ENCODE measurements around the gene RNF220.
A peak's percentile ranks its signal among the peaks of the same experiment; 100 is the strongest.

Gene RNF220

DNA sequence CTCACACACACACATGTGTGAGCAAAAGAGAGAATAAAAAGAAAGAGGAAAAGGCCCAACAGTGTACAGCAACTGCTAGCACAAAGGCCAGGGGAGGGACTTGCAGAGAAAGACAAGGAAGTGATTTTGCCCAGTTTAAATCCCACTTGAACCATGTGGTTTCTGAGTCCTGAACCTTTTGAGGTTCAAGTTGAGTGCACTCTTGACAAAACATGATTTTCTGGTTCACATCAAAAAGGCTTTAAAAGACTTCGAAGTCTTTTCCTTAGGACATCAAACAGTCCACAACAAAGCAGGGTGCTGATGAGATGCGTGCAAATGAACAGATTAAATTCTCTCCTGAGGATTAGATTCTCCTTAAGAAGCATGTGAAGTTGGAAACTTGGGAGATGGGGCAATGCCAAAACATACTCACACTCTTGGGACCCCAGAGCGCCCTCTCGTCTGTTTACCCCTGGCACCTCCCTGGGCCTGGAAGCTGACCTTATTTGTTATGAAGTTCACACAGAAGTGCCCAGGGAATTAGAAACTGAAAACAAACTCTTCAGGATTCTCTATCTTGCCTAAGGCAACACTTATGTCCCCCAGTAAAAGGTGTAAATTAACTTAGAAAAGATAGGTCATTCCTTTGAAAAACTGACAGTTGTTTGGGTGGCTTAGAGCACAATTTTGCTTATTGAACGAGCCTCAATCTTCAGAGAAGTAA lies 31.5 kb downstream of the RNF220 start:
- peak; percentile 60 for DNase-seq

DNA sequence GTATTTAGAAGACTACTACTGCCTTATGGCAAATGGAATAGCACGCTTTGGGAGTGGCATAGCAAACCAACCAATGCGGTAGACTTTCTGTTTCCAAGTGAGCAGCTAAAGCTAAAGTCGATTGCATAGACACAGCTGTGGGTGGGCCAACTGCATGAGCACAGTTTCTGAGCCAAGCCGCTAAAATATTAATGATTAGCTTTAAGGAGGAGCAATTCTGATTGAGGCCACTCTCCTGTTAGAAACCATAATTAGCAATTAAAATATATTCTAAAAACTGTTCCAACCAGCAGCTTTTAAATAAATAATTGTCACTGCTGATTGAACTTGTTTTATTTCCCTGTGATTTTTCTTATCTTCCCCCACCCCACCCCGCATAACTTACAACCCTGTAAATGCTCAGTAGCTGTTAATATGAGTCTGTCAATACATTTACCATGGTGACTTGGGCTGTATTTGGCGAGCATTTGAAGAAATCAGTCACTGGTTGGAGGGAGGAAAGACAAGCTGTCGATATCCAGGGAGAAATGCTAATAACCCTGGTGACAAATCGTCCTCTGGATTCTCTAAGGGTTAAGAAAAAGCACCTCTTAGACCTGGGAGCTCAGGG lies 32.2 kb downstream of the RNF220 start:
- no peak for DNase-seq

DNA sequence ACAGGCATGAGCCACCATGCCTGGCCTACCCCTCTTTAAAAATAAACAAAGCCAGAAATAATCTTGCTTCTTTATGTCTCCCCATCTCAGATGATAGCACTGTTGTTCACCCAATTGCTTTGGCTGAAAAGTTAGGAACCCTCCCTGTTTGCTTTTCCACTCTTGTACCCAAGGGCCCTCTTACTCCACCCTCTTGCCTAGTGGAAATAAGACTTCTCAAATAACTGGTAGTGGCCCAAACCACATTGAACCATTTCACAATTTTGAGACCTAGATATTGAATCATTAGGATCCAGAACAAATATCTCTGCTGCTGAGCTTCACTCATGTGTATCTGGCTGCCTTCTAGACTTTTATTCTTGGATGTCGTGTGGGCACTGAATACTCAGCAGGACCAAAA lies 37.7 kb downstream of the RNF220 start:
- DNase-seq: no peak

DNA sequence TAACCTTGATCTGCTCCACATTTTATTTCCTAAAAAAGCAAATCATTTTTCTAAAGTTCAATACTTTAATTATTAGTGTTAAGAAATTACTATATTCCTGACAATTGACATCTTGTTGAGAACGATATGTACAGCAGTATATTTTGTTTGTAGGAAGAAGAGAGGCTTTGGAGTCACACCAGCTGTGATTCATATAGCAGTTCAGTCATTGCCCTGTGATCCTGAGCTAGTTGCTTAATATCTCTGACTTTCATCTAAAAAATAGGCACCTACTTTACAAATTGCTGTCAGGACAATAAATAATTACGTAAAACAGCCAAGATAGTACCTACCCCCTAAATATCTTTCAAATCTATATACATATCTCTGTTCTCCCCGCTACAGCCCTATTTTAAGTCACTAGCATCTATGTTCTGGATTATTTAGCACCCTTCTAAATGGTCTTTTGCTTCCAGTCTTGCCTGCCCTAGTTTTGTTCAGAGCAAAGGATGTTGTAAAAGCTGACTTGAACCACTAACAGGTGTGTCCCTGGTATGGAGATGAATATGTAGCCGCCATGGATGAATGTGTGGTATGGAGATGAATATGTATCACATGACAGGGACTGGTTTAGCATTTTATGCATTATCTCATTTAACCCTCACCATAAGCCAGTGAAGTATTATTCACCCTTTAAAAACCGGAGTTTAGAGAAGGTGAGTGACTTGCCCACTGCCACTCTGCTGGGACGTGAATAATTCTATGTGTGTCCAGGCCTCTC lies 42.2 kb downstream of the RNF220 start:
- DNase-seq: no peak

DNA sequence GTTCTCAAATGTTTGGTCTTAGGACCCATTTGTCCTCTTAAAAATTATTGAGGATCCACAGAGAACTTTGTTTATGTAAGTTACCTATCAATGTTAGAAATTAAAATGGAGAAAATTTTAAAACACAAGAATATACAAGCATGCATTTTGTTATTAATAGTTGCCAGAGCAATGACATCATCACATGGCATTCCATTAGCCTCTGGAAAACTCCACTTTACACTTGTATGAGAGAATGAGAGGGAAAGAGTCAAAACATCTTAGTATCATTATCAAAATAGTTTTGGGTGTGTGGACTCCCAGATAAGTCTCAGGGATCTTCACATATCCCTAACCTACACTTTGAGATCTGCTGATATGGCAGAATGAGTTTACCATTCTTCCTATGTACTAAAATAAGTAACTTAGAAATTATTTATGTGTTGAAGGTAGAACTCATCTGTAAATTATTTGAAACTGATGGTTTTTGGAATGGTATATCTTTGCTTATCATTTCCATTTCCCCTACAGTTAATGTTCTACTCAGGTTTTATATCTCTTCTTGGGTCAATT lies 48.8 kb downstream of the RNF220 start:
- no peak for DNase-seq

DNA sequence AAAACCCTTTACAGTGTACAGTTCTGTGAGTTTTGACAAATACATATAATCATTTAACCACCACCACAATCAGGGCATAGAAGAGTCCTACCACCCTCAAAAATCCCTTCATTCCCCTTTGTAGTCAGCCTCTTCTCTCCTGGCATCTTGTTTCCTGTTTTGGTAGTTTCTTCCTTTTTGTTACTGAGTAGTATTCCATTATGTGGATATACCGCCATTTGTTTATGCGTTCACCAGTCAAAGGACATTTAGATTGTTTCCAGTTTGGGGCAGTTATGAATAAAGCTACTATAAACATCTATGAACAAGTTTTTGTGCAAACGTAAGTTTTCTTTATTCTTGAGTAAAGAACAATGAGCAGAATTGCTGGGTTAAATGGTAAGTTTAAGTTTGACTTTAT lies 49.6 kb downstream of the RNF220 start:
- DNase-seq: no peak

DNA sequence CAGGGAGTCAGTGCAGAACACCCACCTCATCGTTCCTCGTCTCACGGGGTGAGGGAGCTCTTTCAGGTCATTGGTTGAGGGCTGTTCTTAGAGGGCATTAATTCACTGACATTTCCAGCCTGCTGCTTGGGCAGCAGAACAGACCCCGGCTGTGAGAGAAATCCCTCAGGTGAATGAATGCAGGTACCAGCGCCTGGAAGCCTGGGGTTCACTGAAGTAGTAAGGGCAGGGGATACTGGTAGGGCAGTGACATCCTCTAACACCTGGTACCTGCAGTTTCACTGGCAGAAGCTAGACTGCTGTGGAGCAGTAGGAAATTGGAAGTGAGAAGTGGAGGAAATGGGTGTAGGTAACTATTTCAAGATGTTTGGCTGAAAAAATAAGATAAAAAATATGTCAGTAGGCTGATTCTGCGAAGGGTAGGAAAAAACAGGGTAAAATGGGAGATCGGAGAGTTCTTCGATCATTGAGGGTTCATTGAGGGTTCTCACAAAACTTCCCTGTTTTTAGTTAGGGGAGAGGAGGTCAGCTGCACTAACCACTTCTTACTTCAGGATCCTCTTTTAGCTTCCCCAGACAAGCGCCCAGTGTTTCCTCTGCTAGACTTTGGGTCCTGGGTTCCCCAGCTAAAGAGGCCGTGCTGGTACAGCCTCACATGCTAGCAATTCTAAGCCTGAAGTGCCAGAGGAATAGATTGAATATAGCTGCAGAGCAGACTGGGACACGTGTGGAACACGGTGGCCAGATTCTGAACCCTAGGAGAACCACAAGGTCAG lies 55.2 kb downstream of the RNF220 start:
- DNase-seq: no peak

DNA sequence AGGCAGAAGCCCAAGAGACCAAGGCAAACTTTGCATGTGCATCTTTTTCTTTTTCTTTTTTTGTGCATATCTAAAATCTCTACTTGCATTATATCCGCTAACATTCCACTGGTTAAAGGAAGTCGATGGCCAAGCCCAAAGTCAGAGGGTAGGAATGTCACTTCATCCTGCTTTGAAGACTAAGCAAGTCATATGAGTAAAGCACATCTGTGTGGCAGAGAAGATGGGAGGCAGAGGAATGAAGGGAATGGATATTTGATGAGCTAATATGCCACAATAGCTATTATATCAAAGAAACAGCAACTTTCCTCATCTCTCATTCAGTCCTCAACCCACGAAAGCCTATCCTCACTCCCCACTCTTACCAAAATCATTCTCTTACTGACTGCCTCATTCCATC lies 59.3 kb downstream of the RNF220 start:
- no peak for DNase-seq

DNA sequence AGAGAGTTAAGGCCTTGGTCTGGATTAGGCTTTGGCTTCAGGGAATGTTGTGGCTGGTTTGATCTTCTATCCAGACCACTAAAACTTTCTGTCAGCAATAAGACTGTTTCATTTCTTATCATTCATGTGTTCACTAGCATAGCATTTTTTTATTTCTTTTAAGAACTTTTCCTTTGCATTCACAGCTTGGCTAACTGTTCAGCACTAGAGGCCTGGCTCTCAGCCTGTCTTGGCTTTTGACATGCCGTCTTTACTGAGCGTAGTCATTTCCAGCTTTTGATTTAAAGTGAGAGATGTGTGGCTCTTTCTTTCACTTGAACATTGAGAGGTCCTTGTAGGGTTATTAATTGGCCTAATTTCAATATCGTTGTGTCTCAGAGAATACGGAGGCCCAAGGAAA lies 62.5 kb downstream of the RNF220 start:
- DNase-seq: no peak

DNA sequence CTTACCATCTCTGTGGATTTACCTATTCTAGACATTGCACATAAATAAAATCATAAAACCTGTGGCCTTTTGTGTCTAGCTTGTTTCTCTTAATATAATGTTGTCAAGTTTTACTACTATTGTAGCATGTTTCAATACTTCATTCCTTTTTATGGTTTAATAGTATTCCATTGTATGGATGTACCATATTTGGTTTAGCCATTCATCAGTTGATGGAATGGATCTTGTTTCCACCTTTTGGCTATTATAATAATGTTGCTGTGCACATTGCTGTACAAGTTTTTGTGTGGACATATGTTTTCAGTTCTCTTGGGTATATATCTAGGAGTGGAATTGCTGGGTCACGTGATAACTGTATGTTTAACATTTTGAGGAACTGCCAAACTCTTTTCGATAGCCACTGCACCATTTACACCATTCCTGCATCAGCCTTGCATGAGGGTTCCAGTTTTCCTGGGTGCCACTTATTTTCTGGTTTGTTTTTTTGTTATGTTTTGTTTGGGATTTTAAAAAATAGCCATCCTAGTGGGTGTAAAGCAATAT lies 66.9 kb downstream of the RNF220 start:
- no peak for DNase-seq

DNA sequence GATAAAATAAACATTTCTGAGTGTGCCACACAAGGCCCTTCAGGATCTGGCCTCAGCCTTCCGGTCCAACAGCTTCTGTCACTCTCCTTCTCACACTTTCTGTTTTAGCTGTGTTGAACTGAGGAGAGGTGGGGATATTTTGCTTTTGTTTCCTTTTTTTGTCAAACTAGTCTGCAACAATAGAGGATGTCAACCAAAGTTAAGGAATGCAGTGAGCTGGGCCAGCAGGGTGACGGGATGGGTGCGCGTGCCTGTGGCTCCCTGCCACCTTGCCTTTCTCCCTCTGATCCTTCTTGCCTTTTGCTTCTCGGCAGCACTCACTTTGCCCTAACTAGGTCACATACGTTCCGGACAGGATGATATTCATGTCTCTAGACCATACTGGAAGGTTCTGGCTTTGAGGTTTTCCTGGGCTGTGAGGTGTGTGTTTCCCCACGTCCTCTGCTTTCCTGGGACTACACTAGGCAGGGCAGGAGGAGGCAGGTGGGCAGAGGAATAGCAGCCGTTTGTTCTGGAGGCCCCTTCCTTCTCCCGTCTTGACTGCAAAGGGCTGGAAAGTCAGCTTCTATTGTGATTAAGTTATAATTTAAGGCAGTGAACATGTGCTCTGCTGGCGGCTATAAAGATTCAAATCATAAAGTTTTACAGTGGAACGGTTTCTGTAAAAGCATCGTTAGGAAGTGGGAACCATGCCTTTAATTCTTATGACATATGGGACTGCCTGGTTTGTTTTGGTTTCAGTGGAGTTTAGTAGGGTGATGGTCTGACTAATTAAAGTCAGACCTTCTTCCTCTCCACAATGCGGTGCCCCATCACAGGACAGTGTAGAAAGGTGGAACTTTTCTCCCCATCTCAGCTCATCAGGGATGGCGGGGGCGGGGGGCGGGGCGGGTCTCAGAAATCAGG lies 67.8 kb downstream of the RNF220 start:
- no peak for DNase-seq

DNA sequence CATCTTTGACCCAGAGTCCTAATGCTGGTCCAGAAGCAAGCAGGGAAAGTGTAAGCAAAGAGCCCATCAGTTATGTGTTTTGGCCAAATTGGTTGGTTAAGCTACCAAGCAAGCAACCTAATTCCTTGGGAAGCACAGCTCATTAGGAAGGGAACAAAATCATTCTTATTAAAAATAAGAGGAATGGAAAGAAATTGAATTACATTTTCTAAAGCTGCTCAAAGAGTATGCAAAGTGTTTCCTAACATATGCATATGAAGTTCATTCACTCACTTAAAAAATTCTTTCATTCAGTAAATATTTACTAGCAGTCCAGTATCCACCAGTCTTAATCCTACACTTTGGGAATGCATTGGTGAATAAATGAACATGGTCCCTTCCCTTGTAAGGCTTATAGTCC lies 71.8 kb downstream of the RNF220 start:
- DNase-seq: no peak

DNA sequence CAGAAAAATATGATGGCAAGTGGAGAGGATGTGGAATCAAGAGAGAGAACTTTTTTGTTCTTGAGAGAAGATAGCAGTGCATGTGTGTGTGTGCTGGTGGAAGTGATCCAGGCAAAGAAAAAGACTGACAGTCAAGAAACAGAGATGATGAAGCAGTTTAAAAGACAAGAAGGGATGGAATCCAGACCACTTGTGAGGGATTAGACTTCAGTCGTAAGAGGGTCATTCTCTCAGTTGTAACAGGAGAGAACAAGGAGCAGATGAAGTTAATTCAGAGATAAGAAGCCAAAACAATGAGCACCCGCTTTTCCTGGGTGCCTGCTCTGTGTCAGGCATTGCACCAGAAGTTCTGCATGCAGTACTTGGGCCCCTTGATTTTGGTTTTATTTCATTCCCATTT lies 76.6 kb downstream of the RNF220 start:
- DNase-seq: no peak

DNA sequence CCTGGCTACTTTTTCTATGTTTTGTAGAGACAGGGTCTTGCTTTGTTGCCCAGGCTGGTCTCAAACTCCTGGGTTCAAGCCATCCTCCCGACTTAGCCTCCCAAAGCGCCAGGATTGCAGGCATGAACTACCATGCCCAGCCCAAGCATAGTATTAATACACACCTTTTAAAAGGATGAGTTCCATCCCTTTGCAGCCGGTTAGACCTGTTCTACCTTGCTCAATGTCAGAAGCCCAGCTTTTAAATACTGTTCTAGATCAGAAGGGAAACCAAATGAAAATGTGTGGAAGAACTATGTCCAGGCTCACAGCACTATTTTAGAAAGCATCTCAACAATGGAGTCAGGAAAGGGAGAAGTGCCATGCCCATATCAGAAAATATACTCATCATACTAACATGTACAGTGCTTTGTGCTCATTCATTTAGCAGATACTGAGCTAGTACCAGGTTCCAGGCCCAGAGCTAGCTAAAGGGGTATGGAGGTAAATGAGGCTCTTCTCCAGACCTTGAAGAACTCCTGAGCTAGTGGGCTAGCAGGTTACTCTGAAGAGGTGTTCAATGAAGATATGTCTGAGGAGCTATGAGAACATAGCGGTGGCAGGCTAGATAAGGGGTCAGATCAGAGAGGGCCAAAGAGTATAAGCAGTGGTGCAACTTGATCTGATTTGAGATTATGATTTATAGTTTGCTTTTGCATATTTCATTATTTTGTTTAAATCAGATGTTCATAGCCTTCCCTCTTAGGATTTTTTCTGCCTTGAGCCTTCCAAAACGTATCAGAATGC lies 78.2 kb downstream of the RNF220 start:
- no peak for DNase-seq

DNA sequence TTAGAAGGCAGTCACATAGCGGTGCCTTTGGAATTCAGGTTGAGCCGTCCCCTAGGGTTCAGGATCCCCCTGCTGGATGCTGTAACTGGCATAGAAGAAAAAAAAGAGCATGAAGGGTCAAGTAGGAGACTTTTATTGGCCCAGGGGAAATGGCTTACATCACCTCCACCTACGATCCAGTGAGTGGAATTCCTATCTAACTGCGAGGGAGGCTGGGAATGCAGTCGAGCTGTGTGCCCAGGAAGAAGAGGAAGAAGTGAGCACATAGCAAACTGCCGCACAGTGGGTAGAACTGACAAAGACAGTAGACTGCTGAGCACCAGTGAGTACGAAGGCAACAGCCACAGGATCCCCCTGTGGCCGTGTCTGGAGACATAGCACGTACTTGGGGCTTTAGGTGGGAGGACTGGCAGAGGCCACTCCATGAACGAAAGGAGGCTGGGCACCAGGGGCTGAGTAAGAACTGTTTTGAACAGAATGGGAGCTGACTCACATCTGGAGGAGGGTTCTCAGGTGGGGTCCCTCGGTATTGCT lies 79.2 kb downstream of the RNF220 start:
- DNase-seq: no peak

DNA sequence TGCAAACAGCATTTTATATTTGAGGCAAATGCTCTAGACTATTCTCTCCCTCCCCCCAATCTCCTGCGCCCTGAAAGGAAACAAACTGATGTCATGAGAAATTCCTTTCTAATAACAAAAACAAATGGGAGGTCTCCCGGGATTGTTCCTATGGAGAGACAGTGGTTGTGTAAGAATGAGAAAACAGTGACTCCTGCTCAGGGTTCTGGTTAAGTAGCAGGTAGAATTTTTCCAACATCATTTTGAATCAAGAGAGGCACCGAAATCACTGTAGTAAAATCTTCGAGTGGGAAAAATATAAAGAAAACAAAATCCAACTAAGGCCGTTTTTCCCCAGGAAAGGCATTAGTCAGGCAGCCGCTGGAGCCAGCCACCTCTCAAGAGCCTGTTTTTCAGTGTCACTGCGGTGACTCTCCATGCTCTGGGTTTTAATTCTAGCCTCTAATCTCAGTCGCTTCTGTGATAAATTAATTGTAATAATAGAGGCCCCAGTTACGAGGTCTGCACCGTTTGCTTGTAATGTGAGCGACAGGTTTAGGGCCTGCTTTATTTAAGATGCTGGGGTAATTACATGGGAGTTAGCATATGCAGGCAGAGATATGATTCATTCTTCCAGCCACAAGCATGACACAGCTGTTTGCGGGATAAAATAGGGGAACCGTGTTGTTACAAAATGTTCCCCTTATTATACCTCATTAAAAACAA lies 80.3 kb downstream of the RNF220 start:
- no peak for DNase-seq

DNA sequence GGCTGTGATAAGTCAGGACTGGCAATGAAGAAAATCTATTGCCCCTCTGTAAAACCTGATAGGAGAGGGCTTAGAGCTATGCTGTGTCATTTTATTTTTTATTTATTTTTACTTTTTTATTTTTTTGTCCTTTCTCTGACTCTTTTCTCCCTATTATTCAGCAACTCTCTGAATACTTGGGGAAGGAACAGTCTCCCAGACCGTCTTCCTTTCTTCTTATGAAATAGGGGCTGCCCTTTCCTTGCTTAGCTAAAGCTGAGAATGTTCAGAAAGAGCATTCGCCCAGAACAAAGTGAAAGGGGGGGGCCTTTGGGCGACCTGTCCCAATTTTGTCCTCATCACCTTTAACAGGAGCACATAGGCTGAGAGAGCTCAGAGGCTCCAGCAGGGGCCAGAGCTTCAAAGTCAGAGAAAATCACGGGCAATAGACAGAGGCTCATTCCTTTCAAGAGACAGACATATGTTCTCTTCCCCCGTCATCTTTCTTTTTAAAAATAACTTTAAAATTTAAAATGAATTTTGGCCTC lies 80.9 kb downstream of the RNF220 start:
- DNase-seq: no peak

DNA sequence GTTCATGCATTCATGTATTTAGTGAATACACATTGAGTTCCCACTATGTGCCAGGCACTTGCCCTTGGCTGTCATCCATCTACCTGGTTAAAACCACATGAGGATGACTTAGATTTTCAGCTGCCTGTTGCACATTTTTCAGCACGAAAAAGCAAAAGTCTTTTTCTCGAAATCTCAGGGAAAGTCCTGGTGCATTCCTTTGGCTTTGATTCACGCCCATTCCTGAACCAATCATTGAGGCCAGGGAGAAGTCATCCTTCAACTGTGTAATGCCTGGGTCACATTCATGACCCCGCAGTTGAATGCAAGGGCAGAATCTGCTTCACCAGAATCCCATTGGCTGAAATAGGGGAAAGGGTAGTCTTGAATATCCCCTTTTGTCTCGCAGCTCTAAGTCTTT lies 84.4 kb downstream of the RNF220 start:
- DNase-seq: no peak

DNA sequence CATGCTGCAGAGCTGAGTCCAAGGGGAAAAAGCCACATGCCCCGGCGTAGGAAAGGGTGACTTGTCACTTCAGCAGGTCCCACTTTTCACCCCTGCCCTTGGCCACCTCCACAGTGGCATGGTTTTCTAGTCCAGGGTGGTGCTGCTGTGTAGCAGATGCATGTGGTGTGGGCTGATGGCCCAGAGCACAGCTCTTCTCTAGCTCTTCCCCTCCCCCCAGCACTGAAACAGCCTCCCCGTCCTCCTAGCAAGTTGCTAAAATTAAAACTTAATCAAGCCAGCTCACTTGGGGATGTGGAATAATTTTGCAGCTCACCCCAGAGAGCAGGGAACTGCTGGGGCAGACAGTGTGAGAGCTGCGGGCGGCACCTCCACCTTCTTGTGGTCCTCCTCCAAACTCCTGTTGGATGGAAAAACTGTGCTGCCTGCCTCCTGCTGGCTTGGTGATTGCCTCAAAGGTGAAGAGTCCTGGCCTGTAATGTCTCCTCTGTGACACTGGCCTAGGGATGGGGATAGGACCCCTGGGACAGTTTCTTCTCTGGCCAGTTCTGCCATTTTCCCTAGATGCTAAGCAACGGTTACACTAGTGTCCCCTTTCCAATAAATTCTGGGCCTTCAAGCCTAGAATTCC lies 91.6 kb downstream of the RNF220 start:
- DNase-seq: no peak

Measured in DMS153 (cell line).